NOMO-1 treated with dmso at 0.1 percent for 144 hours (cell line): Measurements from ENCODE around the gene ADAMTS4.
A peak's percentile ranks its signal among the peaks of the same experiment; 100 is the strongest.

Source experiments
- DNase-seq: peaks from one replicate; lab custom pipeline; 2025; ENCODE audit not compliant: unreplicated experiment; lab: John Stamatoyannopoulos, UW

Gene ADAMTS4

GRCh38 chr1:161196521-161197451 lies 2.1 kb downstream of the ADAMTS4 start:
- no peak for DNase-seq

GRCh38 chr1:161196111-161196510 lies 2.7 kb downstream of the ADAMTS4 start:
- DNase-seq: no peak

GRCh38 chr1:161195171-161195570 lies 3.7 kb downstream of the ADAMTS4 start:
- DNase-seq: peak; percentile 46

- DNase-seq: no peak
These were observed 5.2 kb downstream of the ADAMTS4 start for GRCh38 chr1:161193561-161194235.

- peak; percentile 56 for DNase-seq
These were observed 6.1 kb downstream of the ADAMTS4 start for GRCh38 chr1:161192476-161193465.

- no peak for DNase-seq
These were observed 6.9 kb downstream of the ADAMTS4 start for GRCh38 chr1:161191971-161192370.

- DNase-seq: no peak
These were observed 7.8 kb downstream of the ADAMTS4 start for GRCh38 chr1:161190962-161191521.

- no peak for DNase-seq
These were observed 9.8 kb downstream of the ADAMTS4 start for GRCh38 chr1:161189036-161189435.

- no peak for DNase-seq
These were observed 10.5 kb downstream of the ADAMTS4 start for GRCh38 chr1:161188381-161188780.

- DNase-seq: no peak
These were observed 11.5 kb downstream of the ADAMTS4 start for GRCh38 chr1:161187311-161187710.

GRCh38 chr1:161185732-161186311 lies 13.0 kb downstream of the ADAMTS4 start:
- DNase-seq: peak; percentile 77

- peak; percentile 97 for DNase-seq
These were observed 13.6 kb downstream of the ADAMTS4 start for GRCh38 chr1:161185282-161185682.

- peak; percentile 80 for DNase-seq
These were observed 16.6 kb downstream of the ADAMTS4 start for GRCh38 chr1:161182214-161182613.

- no peak for DNase-seq
These were observed 18.2 kb downstream of the ADAMTS4 start for GRCh38 chr1:161180639-161181038.

GRCh38 chr1:161179698-161180097 lies 19.2 kb downstream of the ADAMTS4 start:
- DNase-seq: no peak

- DNase-seq: no peak
These were observed 21.0 kb downstream of the ADAMTS4 start for GRCh38 chr1:161177936-161178244.

- DNase-seq: peak; percentile 58
These were observed 21.5 kb downstream of the ADAMTS4 start, which contains the start of gene B4GALT3 for GRCh38 chr1:161177112-161177935. Gene B4GALT3 (minus strand): TSS chr1:161177507. CDS start chr1:161176060, 1,447 bp downstream.

- no peak for DNase-seq
These were observed 22.3 kb downstream of the ADAMTS4 start for GRCh38 chr1:161176468-161177111.
